GM12878 (cell line): ENCODE results near the gene IRF1. TPM values are rescaled to one million over a fixed set of nuclear protein-coding genes. Genes with fewer than 3 reads are reported as not detected.

ENCODE experiments used
- ASH2L ChIP-seq: fragments of 300-600, 200-600 bp; sonication (generic); IDR thresholded peaks from 2 replicates; pipeline ENCODE4 v1.6.1; 2017; ENCODE audit warnings: low read depth, mild to moderate bottlenecking, borderline replicate concordance
- FOXM1 ChIP-seq: IDR thresholded peaks from 2 replicates; pipeline ENCODE4 v1.6.1; 2012; ENCODE audit warnings: low read depth, mild to moderate bottlenecking, inconsistent platforms, low read length, moderate library complexity
- GATAD2B ChIP-seq: fragments of 450-650 bp; conservative IDR thresholded peaks from 2 replicates; pipeline ENCODE4 v1.6.1; 2017; ENCODE audit warnings: low read depth, mild to moderate bottlenecking, moderate library complexity
- HDGF ChIP-seq: fragments of 450-650 bp; IDR thresholded peaks from 2 replicates; pipeline ENCODE4 v1.6.1; 2016; ENCODE audit warnings: antibody characterized with exemption
- IKZF2 ChIP-seq, 2 experiments: fragments of 450-650 bp; IDR thresholded peaks; 2 replicates each; pipeline ENCODE4 v1.6.1; 2017; ENCODE audit warnings: mild to moderate bottlenecking in 2 of 2, moderate library complexity in 2 of 2
- JUNB ChIP-seq: IDR thresholded peaks from 2 replicates; pipeline ENCODE4 v1.6.1; 2016; ENCODE audit warnings: antibody characterized with exemption, mild to moderate bottlenecking
- NR2C2 ChIP-seq: IDR thresholded peaks from 2 replicates; pipeline ENCODE4 v1.6.1; 2011; ENCODE audit warnings: borderline replicate concordance, low read depth; ENCODE audit not compliant: control insufficient read depth, insufficient read length
- POLR2AphosphoS5 ChIP-seq: IDR thresholded peaks from 2 replicates; pipeline ENCODE4 v1.6.1; 2011; ENCODE audit warnings: mild to moderate bottlenecking, low read length, inconsistent platforms
- STAT3 ChIP-seq: IDR thresholded peaks from 2 replicates; pipeline ENCODE4 v1.6.1; 2011; ENCODE audit warnings: low read depth, low read length, improper control_type of control experiment
- ZBTB33 ChIP-seq: fragments of 450-650 bp; IDR thresholded peaks from 2 replicates; pipeline ENCODE4 v1.6.1; 2017; ENCODE audit warnings: mild to moderate bottlenecking
- ZBTB40 ChIP-seq: fragments of 450-650 bp; IDR thresholded peaks from 2 replicates; pipeline ENCODE4 v1.6.1; 2016; ENCODE audit warnings: mild to moderate bottlenecking, moderate library complexity, borderline replicate concordance
- polyA plus RNA-seq, 11 experiments: library from polyadenylated mRNA; depleted of rRNA in 4 of 11; unstranded in 6 of 11; stranded (reverse) in 5 of 11; fragments of >200 nt; fragmentation: Nextera tagmentation in 4 of 11; fragmentation: Illumina TruSeq in 1 of 11; extraction: Ambion mirVana in 4 of 11; extraction: Trizol in 1 of 11; gene quantifications; 1 replicate in 1 of 11; 2 replicates in 10 of 11; pipeline versions ENCODE4 v1.2.1 to v1.2.3, GENCODE V29; 2011 to 2016; ENCODE audit warnings: inconsistent platforms in 2 of 11, missing spikeins in 2 of 11, low read depth in 1 of 11
- total RNA-seq, 4 experiments: library from RNA; depleted of rRNA in 3 of 4; stranded (reverse); fragments of >200 nt in 3 of 4; fragmentation: Illumina TruSeq in 1 of 4; extraction: Trizol in 1 of 4; gene quantifications; 2 replicates each; pipeline versions ENCODE4 v1.2.1 to v1.2.3, GENCODE V29; 2013 to 2021
- TF ChIP-seq, protein P1 (sequence below): fragments of 450-650 bp; IDR thresholded peaks from 2 replicates; pipeline ENCODE4 v1.6.1; 2017; ENCODE audit warnings: mild to moderate bottlenecking, moderate library complexity

IRF1 gene
- total and polyA plus RNA-seq, 10 of the 15 experiments (the other 5 are each of a cell fraction or from before 2014, with no cell fraction given), result 6.9 to 68.0 (median 49.6) TPM

GRCh38 chr5:132530946-132531345, 40.4 kb upstream of the IRF1 start (continued):
- TF ChIP-seq, protein P1, sequence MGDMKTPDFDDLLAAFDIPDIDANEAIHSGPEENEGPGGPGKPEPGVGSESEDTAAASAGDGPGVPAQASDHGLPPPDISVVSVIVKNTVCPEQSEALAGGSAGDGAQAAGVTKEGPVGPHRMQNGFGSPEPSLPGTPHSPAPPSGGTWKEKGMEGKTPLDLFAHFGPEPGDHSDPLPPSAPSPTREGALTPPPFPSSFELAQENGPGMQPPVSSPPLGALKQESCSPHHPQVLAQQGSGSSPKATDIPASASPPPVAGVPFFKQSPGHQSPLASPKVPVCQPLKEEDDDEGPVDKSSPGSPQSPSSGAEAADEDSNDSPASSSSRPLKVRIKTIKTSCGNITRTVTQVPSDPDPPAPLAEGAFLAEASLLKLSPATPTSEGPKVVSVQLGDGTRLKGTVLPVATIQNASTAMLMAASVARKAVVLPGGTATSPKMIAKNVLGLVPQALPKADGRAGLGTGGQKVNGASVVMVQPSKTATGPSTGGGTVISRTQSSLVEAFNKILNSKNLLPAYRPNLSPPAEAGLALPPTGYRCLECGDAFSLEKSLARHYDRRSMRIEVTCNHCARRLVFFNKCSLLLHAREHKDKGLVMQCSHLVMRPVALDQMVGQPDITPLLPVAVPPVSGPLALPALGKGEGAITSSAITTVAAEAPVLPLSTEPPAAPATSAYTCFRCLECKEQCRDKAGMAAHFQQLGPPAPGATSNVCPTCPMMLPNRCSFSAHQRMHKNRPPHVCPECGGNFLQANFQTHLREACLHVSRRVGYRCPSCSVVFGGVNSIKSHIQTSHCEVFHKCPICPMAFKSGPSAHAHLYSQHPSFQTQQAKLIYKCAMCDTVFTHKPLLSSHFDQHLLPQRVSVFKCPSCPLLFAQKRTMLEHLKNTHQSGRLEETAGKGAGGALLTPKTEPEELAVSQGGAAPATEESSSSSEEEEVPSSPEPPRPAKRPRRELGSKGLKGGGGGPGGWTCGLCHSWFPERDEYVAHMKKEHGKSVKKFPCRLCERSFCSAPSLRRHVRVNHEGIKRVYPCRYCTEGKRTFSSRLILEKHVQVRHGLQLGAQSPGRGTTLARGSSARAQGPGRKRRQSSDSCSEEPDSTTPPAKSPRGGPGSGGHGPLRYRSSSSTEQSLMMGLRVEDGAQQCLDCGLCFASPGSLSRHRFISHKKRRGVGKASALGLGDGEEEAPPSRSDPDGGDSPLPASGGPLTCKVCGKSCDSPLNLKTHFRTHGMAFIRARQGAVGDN, result no peak
- no peak for TF ChIP-seq GATAD2B
- no peak for TF ChIP-seq ZBTB33
- no peak for TF ChIP-seq IKZF2 (IDR thresholded peaks at IDR 0.05)
- TF ChIP-seq ZBTB40, result no peak
- TF ChIP-seq POLR2AphosphoS5, result no peak
- TF ChIP-seq NR2C2, result no peak
- TF ChIP-seq FOXM1, result no peak
- TF ChIP-seq ASH2L, result no peak
- no peak for TF ChIP-seq JUNB
- no peak for TF ChIP-seq STAT3
- TF ChIP-seq HDGF, result no peak
